Measurements from ENCODE around the gene SRR.

GRCh38 chr17:2362016-2362415 is 58.3 kb downstream of the SRR start:
- TF ChIP-seq CTCF (IDR thresholded peaks at IDR 0.05) = no peak
- no peak for TF ChIP-seq POLR2A (IDR thresholded peaks at IDR 0.05)
- TF ChIP-seq EP300 (IDR thresholded peaks at IDR 0.05) = no peak

Data from ovary (tissue), 3 donors.